ENCODE results near the gene IQGAP1. TPM values are rescaled to one million over a fixed set of nuclear protein-coding genes. Genes with fewer than 3 reads are reported as not detected.

IQGAP1 gene
- total and polyA plus RNA-seq, 5 donors: 30.0 to 57.9 (median 53.6) TPM

DNA sequence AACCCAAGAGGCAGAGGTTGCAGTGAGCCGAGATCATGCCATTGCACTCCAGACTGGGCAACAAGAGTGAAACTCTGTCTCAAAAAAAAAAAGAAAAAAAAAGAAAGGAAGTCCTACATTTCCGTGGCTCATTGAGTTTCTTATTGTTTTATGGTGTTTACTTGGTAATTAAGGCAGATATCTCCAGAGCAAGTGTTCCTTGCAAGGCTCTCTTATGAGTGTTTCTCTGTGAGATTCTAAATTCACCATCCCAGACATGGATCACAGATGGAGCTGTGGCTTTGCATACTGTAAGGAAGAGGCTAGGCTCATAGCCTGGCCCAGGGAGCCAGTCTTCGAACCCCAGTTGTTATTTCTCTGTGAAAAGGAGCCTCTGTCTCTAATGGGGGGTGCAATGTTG, 53.0 kb downstream of the IQGAP1 start:
- WGBS: 81% methylated on average over 3 of the region's 3 CpGs
- H3K27ac ChIP-seq (ENCODE audit: low read length): no peak overlapping the region

DNA sequence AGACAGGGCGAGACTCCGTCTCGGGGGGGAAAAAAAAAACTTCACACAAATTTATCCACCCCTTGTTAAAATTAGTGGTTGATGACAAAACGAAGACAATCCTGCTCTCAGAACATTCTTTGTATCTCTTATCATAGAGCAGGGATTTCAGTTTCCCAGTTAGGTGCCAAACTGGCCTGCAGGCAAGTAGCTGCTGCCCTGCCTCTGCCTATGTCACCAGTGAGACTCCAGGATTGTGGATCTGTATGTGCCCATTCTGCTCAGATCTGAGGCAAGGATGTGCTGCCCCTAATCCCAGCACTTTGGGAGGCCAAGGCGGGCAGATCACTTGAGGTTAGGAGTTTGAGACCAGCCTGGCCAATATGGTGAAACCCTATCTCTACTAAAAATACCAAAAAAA, 54.4 kb downstream of the IQGAP1 start:
- ATAC-seq: no peak
- DNase-seq: no peak
- intact Hi-C loops (cut with DNase I): no loop called here
- Histone ChIP-seq H3K4me1 (ENCODE audit: control insufficient read depth, insufficient read depth, low read length) (no peaks in the 10 kb centered on the region), H3K9me3 (ENCODE audit: control insufficient read depth, low read length) (no peaks in the 10 kb centered on the region), H3K4me3 (ENCODE audit: low read length) (no peak overlapping the region), H3K27me3 (ENCODE audit: control insufficient read depth, insufficient read depth) (no peaks in the 10 kb centered on the region), H3K27ac (ENCODE audit: low read length) (no peak overlapping the region)
- 90% methylated on average over 5 of the region's 5 CpGs for WGBS

More for the DNA sequence above, 53.0 kb downstream of the IQGAP1 start:
- H3K4me3 ChIP-seq (ENCODE audit: low read length): no peak overlapping the region
- no peak for ATAC-seq
- no peaks in the 10 kb centered on the region for H3K4me1 ChIP-seq (ENCODE audit: control insufficient read depth, insufficient read depth, low read length)
- H3K9me3 ChIP-seq (ENCODE audit: control insufficient read depth, low read length): no peaks in the 10 kb centered on the region
- DNase-seq: no peak
- intact Hi-C loops (cut with DNase I): no loop called here
- no peaks in the 10 kb centered on the region for H3K27me3 ChIP-seq (ENCODE audit: control insufficient read depth, insufficient read depth)

DNA sequence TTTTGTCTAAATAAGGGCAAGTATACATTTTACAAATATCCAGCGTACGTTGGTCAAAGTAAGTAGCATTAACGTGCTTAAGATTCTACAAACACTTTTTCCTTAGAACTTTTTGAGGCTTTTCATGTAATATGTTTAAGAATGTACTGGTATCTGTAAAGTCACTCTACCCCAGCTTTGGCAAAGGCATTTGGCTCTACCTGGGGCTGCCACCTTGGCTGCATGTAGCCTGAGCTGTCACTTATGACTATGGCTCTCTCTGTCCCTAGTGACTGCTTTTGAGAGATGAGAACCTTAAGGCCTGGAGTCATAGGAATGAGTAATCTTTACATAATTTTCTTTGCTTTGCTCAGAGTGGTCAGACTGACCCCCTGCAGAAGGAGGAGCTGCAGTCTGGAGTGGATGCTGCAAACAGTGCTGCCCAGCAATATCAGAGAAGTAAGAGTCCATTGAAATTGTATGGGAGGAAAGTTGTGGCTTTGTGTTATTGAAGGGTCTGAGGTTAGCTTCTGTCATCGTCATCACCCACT, 61.2 kb downstream of the IQGAP1 start:
- no peak for ATAC-seq
- intact Hi-C loops (cut with DNase I): no loop called here
- H3K4me1 ChIP-seq (ENCODE audit: control insufficient read depth, insufficient read depth, low read length): no peaks in the 10 kb centered on the region
- 95% methylated on average over 4 of the region's 4 CpGs for WGBS
- no peaks in the 10 kb centered on the region for H3K27me3 ChIP-seq (ENCODE audit: control insufficient read depth, insufficient read depth)
- H3K4me3 ChIP-seq (ENCODE audit: low read length): no peak overlapping the region
- no peak overlapping the region for H3K27ac ChIP-seq (ENCODE audit: low read length)
- no peak for DNase-seq
- no peaks in the 10 kb centered on the region for H3K9me3 ChIP-seq (ENCODE audit: control insufficient read depth, low read length)

- no peaks in the 10 kb centered on the region for H3K4me1 ChIP-seq (ENCODE audit: control insufficient read depth, insufficient read depth, low read length)
- DNase-seq (no peak), ATAC-seq (no peak)
- H3K27ac ChIP-seq (ENCODE audit: low read length): no peak overlapping the region
- no peaks in the 10 kb centered on the region for H3K9me3 ChIP-seq (ENCODE audit: control insufficient read depth, low read length)
- no peaks in the 10 kb centered on the region for H3K27me3 ChIP-seq (ENCODE audit: control insufficient read depth, insufficient read depth)
- 91% methylated on average over 5 of the region's 5 CpGs for WGBS
- H3K4me3 ChIP-seq (ENCODE audit: low read length): no peak overlapping the region
- intact Hi-C loops (cut with DNase I): no loop called here
These were observed 63.2 kb downstream of the IQGAP1 start for GRCh38 chr15:90451053-90451850.

- H3K27me3 ChIP-seq (ENCODE audit: control insufficient read depth, insufficient read depth): no peaks in the 10 kb centered on the region
- WGBS: 96% methylated on average over 5 of the region's 5 CpGs
- peaks cover 4% of the 10 kb centered on the region for H3K4me1 ChIP-seq (ENCODE audit: control insufficient read depth, insufficient read depth, low read length)
- intact Hi-C loops (cut with DNase I): no loop called here
- H3K27ac ChIP-seq (ENCODE audit: low read length): no peak overlapping the region
- ATAC-seq: no peak
- H3K4me3 ChIP-seq (ENCODE audit: low read length): no peak overlapping the region
- DNase-seq: no peak
- no peaks in the 10 kb centered on the region for H3K9me3 ChIP-seq (ENCODE audit: control insufficient read depth, low read length)
These were observed 68.2 kb downstream of the IQGAP1 start for GRCh38 chr15:90456236-90456635.

DNA sequence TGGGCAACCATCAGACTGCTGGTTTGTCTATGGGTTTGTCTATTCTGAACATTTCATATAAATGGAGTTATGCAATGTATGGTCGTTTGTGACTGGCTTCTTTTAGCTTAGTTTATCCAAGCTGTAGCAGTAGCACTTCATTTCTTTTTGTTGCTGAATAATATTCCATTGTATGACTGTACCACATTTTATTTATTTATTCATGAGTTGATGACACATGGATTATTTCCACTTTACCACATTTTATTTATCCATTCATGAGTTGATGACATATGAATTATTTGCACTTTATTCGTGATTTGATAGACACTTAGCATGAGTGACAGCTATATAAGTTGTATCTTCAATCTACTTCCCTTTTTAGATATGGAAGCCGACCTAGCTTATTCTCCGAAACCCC, 70.0 kb downstream of the IQGAP1 start:
- DNase-seq (no peak), ATAC-seq (no peak)
- H3K27ac ChIP-seq (ENCODE audit: low read length): no peak overlapping the region
- no peaks in the 10 kb centered on the region for H3K9me3 ChIP-seq (ENCODE audit: control insufficient read depth, low read length)
- intact Hi-C loops (cut with DNase I): no loop called here
- no peaks in the 10 kb centered on the region for H3K27me3 ChIP-seq (ENCODE audit: control insufficient read depth, insufficient read depth)
- peaks cover 4% of the 10 kb centered on the region for H3K4me1 ChIP-seq (ENCODE audit: control insufficient read depth, insufficient read depth, low read length)
- no peak overlapping the region for H3K4me3 ChIP-seq (ENCODE audit: low read length)
- WGBS: 72% methylated on average over 4 of the region's 4 CpGs

DNA sequence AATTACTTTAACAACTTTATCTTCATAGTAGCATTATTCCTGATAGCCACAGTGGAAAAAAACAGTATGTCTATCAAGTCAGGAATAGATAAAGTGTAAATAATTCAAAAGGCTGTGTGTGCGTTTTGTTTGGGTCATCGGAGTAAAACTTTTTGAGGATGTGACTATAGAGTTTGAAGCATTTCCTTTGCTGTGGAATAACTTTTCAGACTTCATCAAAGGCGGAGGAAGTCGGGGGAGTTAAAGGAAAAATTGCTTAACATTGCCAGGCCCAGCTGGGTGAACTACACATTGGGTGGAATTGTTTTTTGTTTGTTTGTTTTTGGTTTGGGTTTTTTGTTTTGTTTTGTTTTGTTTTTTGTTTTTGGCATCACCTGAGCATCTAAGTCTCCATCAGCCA, 71.3 kb downstream of the IQGAP1 start:
- intact Hi-C loops (cut with DNase I): no loop called here
- peaks cover 4% of the 10 kb centered on the region for H3K4me1 ChIP-seq (ENCODE audit: control insufficient read depth, insufficient read depth, low read length)
- no peaks in the 10 kb centered on the region for H3K27me3 ChIP-seq (ENCODE audit: control insufficient read depth, insufficient read depth)
- no peak overlapping the region for H3K4me3 ChIP-seq (ENCODE audit: low read length)
- ATAC-seq (peak in 1 of 2 donors; percentile 55), DNase-seq (no peak)
- 45% methylated on average over 4 of the region's 4 CpGs for WGBS
- H3K9me3 ChIP-seq (ENCODE audit: control insufficient read depth, low read length): no peaks in the 10 kb centered on the region
- H3K27ac ChIP-seq (ENCODE audit: low read length): no peak overlapping the region

DNA sequence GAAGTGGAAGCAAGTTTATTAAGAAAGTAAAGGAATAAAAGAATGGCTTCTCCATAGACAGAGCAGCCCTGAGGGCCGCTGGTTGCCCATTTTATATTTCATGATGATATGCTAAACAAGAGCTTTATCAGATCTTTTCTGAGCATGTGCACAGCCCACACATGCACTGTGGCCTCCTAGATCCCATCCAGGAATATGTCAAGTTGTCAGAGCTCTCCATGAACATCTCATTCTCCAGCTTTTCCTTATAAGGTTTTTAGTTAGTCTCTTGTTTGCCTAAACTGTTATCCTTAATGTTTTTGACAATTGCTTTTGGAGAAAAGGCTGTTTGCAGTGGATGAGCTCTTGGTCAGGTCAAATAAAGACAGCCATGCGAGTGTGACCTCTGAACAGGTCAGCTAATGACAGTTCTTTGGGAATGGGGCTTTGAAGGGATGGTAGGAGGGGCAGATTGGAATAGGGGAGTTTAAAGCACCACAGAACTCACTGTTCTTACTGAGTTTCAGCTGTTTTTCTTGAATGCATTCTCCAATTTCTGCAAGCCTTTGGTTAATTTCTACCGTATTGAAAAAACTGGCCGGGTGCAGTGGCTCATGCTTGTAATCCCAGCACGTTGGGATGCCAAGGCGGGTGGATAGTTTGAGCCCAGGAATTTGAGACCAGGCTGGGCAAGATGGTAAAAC, 72.2 kb downstream of the IQGAP1 start:
- intact Hi-C loops (cut with DNase I): no loop called here
- Histone ChIP-seq H3K27ac (ENCODE audit: low read length) (peak overlapping the region; percentile 48), H3K27me3 (ENCODE audit: control insufficient read depth, insufficient read depth) (no peaks in the 10 kb centered on the region), H3K4me3 (ENCODE audit: low read length) (no peak overlapping the region), H3K4me1 (ENCODE audit: control insufficient read depth, insufficient read depth, low read length) (peaks cover 4% of the 10 kb centered on the region), H3K9me3 (ENCODE audit: control insufficient read depth, low read length) (no peaks in the 10 kb centered on the region)
- no peak for ATAC-seq
- WGBS: 93% methylated on average over 6 of the region's 6 CpGs
- no peak for DNase-seq

- ATAC-seq (peak; percentile 81 to 93), DNase-seq (no peak)
- Histone ChIP-seq H3K27me3 (ENCODE audit: control insufficient read depth, insufficient read depth) (no peaks in the 10 kb centered on the region), H3K4me1 (ENCODE audit: control insufficient read depth, insufficient read depth, low read length) (peaks cover 8% of the 10 kb centered on the region), H3K27ac (ENCODE audit: low read length) (no peak overlapping the region), H3K9me3 (ENCODE audit: control insufficient read depth, low read length) (no peaks in the 10 kb centered on the region), H3K4me3 (ENCODE audit: low read length) (no peak overlapping the region)
- WGBS: 18% methylated on average over 3 of the region's 3 CpGs
- intact Hi-C loops (cut with DNase I): no loop called here
These were observed 75.3 kb downstream of the IQGAP1 start for GRCh38 chr15:90463381-90463780.

DNA sequence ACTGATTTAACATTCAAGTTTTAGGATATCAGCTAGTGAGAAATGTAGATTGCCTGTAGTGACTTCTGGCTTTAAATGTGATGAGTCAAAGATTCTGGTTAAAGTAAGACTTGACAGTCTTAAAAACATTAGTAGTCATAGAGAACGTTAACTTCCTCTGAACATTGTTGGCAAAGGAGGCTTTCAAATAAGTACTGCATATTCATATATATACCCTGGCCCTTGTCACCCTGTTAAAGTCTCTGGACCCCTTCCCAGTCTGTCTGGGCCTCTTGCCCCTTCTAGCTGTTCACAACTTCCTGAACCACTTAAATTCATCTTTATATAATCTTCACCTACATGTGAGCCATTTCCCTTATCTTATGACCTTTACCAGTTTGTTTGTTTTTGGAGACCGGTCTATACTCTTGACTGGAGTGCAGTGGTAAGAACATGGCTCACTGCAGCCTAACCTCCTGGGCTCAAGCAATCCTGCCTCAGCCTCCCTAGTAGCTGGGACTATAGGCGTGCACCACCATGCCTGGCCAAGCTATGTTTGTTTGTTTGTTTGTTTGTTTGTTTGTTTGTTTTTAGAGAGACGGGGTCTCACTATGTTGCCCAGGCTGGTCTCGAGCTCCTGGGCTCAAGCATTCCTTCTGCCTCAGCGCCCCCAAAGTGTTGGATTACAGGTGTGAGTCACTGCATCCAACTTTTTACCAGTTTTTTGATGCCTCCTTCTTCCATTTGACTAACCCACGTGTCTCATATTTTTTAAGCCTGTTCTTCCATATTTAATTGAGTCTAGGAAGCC, 77.3 kb downstream of the IQGAP1 start:
- WGBS: 72% methylated on average over 7 of the region's 7 CpGs
- Histone ChIP-seq H3K27me3 (ENCODE audit: control insufficient read depth, insufficient read depth) (no peaks in the 10 kb centered on the region), H3K4me1 (ENCODE audit: control insufficient read depth, insufficient read depth, low read length) (peaks cover 5% of the 10 kb centered on the region), H3K4me3 (ENCODE audit: low read length) (no peak overlapping the region), H3K27ac (ENCODE audit: low read length) (no peak overlapping the region), H3K9me3 (ENCODE audit: control insufficient read depth, low read length) (no peaks in the 10 kb centered on the region)
- intact Hi-C loops (cut with DNase I): no loop called here
- ATAC-seq (no peak), DNase-seq (no peak)
